HG03457 (cell line): Measurements from ENCODE around the gene USP46.

Experiments
- ATAC-seq: cut with Tn5 transposase; IDR thresholded peaks from one replicate; pipeline ENCODE4 v1.9.1; 2021; ENCODE audit warnings: moderate number of reproducible peaks; ENCODE audit not compliant: unreplicated experiment

The USP46 gene

DNA sequence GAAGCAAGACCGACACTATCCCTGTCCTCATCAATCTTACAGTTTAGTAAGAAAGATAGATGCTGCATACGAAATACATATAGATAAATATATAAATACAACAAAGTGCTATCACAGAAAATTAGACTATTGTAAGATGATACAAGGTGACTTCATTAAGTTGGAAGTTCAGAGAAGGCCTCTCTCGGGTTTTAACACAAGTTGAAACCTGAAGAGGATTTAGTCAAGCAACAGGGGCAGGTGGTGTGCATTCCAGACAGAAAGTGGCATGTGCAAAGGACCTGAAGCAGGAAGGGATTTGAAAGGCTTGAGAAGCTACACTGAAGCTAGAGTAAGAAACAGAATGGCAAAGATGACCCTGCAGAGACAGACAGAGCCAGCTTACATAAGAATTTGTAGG, 36.5 kb downstream of the USP46 start:
- no peak for ATAC-seq

DNA sequence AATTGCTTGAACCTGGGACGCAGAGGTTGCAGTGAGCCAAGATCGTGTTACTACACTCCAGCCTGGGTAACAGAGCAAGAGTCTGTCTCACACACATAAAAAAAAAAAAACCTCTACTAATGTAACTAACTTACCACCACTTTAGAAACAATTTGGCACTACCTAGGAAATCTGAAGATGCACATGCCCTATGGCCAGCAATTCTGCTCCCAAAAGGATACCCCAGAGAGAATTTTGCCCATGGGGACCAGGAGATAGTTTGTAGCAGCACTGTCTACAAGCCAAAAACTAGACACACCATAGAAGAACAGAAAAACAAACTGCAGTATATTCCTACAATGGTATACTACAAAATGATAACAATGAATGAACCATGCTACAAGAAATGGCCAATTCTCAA, 37.5 kb downstream of the USP46 start:
- ATAC-seq = no peak

DNA sequence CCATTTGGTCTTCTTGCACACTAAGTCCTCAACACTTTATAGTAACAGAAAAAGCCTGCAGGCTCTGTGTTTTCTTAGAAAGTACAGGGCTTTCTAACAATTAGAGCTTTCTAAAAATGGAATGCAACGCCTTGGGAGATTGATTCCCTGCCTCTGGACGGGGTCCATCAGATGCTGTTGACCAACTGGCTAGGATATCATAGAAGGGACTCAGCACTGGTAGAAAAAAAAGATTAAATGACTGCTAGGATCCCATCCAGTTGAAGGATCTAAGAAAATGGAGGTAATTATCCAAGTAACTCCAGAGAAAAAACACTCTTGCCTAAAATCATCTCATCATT, 39.5 kb downstream of the USP46 start:
- ATAC-seq = no peak

DNA sequence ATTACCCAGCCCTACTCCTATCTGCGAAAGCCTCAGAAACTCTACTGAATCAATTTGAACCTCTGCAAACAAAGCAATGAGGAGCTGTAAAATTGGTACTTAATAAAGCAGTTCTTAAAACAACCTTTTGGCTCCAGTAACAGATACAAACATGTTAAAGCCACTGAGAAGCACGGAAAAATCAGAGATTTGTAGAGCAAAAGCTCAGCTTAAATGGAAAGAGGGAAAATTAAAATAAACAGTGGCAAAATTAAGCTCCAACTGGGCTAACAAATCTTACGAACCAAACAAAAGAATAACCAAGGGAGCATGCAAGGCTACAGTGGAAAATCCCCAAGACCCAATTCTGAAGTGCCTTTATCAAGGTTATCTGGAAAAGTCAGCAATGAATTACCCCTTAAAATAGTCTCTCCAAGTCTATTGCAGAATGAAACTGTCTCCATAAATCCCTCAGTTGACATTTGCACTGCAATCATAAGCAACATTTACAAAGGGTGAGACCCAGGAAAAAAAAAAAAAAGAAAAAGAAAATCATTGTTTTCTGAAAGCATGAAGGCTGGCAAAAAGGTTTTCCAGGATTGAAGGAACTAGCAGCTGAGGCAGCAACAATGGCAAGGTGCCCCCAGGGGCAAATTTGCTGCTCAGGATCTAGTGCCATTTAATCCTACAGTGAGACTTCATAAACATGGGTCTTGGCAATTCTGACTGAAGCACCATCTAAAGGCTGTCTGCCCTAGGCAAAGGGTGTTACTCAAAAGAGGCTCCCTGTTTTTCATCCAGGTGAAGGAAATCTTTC, 40.1 kb downstream of the USP46 start:
- no peak for ATAC-seq

DNA sequence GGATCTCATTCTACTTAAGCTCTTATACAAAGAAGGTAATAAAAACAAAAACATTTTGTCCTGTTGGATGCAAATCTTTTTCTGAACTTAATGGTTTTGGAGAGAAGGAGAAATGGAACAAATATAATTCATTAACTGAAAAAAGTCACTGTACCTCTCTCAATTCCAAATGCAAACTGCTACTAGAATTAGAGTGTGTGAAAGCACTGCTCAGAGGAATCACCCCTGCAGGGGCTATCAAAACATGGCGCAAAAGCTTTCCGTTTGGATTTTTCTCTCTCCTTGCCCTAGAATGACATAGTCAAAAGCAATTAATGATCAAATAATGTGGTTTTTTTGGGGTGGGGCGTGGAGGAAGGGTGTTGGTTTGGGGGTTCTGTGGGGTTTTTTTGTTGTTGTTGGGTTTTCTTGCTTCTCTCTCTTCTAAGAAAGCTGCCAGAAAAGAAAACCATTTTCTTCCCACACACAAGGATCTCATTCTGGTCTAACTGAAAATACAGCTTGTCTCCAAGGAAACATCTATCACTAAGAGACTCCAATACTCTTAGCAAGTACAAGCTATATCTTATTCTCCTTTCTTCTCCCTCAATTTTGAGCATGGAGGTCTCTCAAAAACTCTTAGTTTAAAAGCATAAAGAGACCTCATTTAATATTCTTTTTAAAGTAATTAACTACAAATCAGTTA, 41.6 kb downstream of the USP46 start:
- no peak for ATAC-seq

DNA sequence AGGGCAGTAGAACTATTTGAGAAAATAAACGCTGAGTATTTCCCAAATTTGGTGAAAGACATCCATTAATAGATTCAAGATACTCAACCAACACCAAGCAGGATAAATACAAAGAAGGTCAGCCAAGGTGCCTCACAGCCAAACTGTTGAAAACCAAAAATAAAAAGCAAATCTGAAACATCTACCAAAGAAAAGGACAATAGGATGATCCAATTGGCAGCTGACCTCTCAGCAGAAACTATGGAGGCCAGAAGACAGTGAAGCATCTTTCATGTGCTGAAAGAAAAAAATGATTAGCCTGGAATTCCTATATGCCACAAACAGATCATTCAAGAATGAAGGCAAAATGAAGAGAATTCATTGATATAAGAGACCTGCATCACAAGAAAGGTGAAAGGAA, 44.9 kb downstream of the USP46 start:
- no peak for ATAC-seq

DNA sequence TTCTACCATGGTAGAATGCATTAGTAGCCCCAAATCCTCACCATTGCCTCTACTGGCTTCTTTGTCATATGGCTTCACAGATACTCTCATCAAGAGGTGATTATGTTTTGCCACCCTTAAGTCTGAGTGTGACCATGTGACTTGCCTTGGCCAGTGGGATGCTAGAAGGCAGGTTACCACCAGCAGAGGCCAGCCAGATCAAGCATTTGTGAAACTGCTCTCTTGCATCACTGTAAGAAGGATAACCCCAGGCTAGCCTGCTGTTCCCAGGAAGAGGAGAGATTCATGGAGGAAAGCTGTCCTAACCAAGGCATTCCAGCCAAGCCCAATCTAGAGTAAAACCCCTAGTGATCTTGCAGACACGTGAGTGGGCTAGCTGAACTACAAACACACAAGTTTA, 46.8 kb downstream of the USP46 start:
- ATAC-seq = no peak

DNA sequence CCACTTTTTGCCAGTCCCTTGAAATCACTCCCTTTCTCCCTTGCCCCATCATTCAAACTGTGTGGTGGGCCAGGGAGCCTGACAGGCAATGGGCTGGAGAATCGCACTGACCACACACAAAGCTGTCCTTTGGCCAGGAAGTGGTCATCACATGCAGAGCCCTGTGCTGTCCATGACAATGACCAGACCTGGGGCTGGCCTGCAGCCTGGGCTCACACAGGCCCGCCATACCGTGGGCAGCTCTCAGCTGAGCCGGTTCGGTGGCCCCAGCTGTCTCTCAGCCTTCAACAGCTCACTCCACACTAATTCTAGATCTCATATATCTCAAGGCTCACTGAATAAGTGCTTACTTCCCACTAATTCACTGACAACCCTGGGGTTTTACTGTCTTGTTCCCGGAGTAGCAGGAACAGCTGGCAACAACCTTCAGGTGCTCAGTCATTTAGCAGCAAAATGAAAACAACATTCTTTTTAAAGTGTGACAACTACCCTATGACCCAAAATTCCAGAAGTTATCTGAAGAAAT, 48.0 kb downstream of the USP46 start:
- ATAC-seq = no peak

DNA sequence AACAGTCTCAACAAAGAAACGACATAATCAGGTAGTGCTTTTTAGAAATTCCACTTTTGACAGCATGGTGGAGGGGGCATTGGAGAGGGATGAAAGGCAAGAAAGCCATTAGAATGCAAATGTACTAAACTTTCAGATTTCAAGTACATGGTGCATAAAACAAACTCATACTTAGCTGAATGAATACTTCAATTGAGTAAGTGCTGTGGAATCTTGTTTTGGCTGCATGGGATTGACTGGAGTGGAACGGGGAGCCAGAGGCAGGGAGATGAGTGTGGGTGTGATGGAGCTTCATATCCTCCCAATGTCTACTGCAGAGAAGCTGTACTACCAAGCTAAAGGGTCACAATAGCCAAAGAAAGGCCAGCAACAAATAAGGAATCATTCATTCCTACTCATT, 52.4 kb downstream of the USP46 start:
- no peak for ATAC-seq

DNA sequence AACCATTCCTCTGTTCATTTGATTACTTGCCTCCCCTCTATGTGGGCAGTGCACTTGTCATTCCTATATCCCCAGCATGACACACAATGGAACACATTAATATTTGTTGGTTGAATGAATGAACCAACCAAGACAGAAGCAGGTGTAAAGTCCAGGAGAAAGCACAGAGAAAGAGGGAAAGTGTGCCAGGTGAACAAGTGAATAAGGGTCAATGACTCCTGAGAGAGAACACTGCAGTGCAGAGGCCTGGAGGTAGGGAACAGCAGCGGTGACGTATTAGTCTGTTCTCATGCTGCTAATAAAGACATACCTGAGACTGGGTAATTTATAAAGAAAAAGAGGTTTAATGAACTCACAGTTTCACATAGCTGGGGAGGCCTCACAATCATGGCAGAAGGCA, 53.1 kb downstream of the USP46 start:
- ATAC-seq = no peak

DNA sequence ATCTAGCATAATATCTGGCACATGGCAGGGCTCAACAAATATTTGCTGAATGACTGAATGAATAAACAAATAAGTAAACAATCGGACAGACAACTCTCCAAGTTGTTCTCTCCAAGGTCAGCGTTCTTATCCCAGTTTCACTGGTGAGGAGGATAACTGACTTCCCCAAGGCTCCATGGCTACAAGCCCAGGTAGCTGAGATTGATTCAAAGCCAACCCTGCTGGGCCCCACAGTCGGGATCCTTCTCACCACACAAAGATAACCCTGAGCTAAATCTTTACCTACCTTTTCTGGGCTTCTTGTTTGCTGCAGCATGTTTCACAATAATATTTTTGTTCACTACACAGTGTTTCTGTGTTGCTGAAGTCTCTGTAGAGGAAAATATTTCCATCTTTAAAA, 54.9 kb downstream of the USP46 start:
- ATAC-seq = no peak

DNA sequence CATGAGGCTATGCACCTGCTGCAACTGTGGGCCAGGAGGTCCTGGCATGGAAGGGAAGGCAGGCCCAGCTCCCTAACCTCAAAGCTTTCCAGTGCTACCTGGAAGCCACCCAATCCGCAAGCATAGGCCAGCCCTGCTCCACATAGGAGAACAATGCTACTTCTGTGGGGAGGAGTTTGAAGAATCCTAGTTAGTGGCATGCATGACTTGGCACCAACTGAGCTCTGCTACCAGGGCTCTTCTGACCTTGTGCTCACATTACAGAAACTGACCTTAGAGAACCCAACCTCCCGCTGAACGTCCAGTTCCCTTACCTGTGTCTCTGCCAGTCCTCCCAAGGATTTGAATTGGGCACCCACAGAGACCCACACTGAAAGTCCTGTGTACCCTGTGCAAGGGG, 58.8 kb downstream of the USP46 start:
- ATAC-seq = no peak

DNA sequence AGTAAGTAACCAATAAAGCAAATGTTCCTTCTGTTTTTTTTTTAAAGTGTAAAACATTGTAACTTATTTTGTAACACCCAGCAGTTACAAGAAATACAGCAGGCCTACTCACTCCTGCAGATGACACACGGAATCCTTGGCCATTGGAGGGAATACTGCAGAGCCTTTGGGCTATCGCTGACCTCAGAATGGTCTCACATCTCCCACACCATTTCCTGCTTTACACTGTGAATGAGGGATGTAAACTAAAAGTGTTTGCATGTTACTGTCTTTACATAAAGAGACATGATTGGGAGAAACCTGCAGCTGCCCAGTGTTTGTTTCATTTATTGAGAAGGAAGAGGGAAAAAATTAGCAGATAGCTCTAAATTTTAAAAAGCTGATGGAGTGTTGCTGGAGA, 64.1 kb downstream of the USP46 start:
- ATAC-seq = no peak

DNA sequence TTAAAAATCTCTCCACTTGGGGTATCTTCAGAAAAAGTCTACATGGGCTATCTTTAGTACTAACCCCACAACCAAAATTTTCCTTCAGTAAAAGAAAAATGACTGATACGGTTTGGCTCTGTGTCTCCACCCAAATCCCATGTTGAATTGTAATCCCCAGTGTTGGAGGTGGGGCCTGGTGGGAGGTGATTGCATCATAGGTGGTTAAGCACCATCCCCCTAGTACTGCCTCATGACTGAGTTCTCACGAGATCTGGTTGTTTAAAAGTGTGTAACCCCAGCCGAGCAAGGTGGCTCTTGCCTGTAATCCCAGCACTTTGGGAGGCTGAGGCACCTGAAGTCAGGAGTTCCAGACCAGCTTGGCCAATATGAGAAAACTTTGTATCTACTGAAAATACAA, 66.8 kb downstream of the USP46 start:
- ATAC-seq = no peak

DNA sequence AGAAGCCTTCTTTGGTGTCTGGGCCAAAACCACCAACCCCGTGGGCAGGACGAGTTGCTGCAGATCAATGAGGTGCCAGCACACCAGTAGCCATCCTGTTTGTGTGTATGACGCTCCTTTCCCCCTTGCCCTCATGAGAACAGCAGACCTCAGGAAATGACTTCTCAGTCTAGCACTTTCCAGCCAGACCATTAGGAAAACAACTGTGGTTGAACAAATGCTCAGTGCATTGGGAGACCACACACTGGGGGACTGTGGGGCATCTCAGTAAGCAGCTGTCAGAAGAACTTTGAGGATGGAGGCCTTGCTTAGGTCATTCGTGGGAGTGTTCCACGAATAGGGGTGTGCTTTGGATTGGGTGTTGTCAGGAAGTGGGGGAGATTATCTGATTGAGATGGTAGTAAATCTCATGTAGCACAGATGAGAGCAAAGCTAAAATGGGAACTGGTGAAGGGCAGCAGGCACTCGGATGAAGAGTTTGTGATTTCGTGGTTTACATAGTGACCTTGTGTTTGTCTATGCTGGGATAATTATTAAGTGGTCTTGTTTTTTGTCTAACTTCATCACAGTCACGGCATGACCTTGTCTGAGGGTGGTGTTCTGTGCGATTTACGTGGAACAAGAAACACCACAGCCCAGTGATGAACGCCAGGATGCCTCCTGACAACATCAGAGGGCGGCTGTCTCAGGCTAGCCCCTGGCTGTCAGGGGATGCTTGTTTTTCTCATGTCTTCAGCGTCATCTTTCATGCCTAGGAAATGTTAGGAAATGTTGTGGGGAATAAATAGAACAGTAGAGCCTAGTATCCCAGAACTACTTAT, 70.1 kb downstream of the USP46 start:
- ATAC-seq = no peak

DNA sequence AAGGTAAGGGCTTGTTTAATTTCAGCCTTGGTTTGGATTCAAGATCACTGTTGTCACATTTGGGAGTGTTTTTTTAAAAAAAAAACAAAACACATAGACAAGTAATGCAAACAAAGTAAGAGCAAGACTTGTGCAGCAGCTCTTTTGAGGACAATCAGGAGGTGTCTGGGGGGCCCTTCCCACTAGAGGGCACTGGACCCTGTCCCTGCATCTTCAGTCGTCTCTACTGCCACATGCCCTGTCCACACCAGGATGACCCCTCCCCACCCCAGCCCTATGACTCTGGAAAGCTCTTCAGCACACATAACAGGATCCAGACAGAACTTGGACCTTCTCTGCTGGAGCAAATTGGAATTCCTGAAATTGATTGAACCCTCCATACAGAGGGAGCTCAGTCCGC, 71.0 kb downstream of the USP46 start:
- ATAC-seq = no peak

DNA sequence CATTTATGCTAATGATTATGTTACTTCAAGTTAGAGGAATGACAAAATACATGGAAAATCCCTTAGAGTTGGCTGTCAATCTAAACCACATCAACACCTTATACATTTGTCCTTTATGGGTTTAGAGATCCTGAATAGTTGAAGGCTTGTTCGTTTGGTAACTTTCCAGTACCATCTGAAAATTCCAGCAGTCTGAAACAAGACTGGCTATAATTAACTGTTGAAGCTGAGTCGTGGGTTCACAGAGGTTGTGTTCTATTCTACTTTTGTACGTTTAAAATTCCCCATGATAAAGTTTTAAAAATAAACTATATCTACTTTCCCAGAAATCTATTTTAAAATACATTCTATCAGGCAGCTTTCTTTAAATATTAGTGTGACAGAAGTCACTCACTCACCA, 73.0 kb downstream of the USP46 start:
- no peak for ATAC-seq

DNA sequence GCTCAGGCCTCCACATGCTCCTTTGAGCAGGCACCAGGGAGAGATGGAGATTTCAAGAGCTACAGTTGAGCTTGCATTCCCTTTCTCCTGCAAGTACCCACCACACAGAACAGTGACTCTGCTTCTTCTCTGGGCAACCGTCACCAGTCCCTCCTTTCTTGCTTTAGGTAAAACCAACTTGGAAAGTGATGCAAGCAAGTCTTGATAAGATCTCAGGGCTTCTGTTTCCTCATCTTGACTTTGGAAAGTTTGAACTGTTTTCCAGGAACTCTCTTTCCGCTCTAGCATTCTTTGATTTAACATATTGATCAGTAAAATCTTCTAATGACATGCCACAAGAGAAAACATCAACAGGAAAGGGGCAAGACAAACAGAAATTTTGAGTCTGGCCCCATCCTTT, 73.7 kb downstream of the USP46 start:
- ATAC-seq = no peak

DNA sequence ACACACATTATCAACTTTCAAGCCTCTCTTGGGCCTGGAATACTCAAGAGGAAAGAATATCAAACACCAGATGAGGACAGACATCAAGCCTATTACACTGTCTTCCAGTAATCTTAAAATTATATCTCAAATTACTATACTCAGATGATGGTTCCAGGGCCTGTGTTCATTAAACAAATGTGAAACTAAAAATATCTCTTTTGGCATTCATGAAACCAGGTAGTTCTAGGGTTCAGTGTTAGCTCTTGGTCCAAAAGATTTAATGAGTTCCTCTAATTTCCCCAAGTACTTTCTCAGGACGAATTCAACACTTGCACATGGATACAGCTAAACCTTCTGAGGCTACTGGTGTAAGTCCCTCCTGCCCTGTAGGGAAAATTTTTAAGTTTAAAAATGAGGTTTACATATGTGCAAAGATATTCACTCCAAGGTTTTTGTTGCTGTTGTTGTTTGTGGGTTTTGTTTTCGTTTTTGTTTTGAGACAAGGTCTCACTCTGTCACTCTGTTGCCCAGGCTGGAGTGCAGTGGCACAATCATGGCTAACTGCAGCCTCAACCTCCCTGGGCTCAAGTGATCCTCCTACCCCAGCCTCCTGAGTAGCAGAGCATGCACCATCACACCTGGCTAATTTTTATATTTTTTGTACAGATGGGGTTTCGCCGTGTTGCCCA, 79.4 kb downstream of the USP46 start:
- ATAC-seq = no peak

DNA sequence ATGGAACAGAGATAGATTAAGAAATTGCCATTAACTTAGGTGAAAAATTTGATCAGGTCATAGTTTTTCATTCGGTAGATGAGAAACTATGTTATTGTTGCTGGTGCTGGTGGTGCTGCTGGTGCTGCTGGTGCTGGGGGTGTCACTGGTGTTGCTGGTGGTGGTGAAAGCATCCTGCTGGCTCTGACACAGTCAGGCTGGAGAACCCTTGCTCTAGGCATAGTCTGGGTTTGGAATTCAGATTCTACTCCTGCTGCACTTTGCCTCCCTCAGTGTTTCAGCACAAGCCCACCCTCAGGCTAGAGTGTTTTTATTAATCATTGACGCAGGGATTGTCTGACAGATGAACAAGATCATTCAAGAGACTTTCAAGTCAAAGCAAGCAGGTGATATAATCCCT, 80.2 kb downstream of the USP46 start:
- no peak for ATAC-seq

DNA sequence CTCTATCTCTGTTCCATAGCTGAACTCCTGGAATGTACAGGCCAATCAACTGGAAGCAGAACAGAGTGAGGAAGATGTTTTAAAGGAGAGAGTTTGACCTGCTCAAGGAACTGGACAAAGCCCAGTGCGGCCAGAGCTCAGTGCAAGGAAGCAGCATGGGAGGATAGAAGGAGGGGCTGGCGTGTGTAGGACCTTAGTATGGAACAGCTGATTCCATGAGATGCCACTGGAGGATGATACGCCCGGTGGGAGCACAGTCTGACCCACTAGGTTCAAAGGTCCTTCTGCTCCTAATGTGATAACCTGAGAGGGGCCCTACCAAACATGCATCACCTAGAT, 81.5 kb downstream of the USP46 start:
- ATAC-seq = no peak
